Esophagus squamous epithelium (tissue), 5 donors: Measurements from ENCODE around the gene SERPINB8. TPM values are rescaled to one million over a fixed set of nuclear protein-coding genes. Genes with fewer than 3 reads are reported as not detected.

Experiments
- DNase-seq: peaks from one replicate; lab custom pipeline; 2025; lab: John Stamatoyannopoulos, UW
- H3K27ac ChIP-seq, 4 donors: fragments of 200-600 bp; sonication (generic); one replicate each; pipeline ENCODE4 v1.5.1; 2016 to 2019; ENCODE audit warnings: mild to moderate bottlenecking in 1 of 4
- H3K27me3 ChIP-seq, 4 donors: fragments of 200-600 bp; sonication (generic); 1 replicate in 3 of 4; 2 replicates in 1 of 4; pipeline versions ENCODE4 v1.5.1 to v1.6.0; 2017 to 2021; ENCODE audit warnings: antibody characterized with exemption in 1 of 4
- H3K36me3 ChIP-seq, 3 donors: fragments of 200-600 bp; sonication (generic); one replicate each; pipeline ENCODE4 v1.5.1; 2016 to 2019
- H3K4me1 ChIP-seq, 3 donors: fragments of 200-600 bp; sonication (generic); one replicate each; pipeline ENCODE4 v1.5.1; 2017 to 2019
- H3K4me3 ChIP-seq, 4 donors: fragments of 200-600 bp; sonication (generic); 1 replicate in 3 of 4; 2 replicates in 1 of 4; pipeline ENCODE4 v1.5.1; 2016 to 2019; ENCODE audit warnings: mild to moderate bottlenecking in 2 of 4, moderate library complexity in 1 of 4
- H3K9me3 ChIP-seq, 3 donors: fragments of 200-600 bp; sonication (generic); one replicate each; pipeline ENCODE4 v1.5.1; 2016 to 2019
- POLR2A ChIP-seq, 4 donors: fragments of 450-650 bp; IDR thresholded peaks; one replicate each; pipeline ENCODE4 v1.6.1; 2017; ENCODE audit warnings: antibody characterized with exemption in 4 of 4, mild to moderate bottlenecking in 4 of 4, moderate library complexity in 3 of 4
- WGBS, 2 donors: methylation state at CpG; one replicate each; pipeline ENCODE4 v1.1.5; 2018; 5-methylcytosine and 5-hydroxymethylcytosine counted together
- intact Hi-C: fragments of 100-400 bp; cut with DNase I; formaldehyde crosslinking; loops from one replicate; pipeline ENCODE4 v1.15.0; 2022
- total RNA-seq, 4 donors: library from RNA; depleted of rRNA; stranded (reverse); fragments of >200 nt; gene quantifications; one replicate each; pipeline ENCODE4 v1.1.0, GENCODE V29; 2016
- TF ChIP-seq, protein P1 (sequence below), 6 experiments: fragments of 450-650 bp in 4 of 6; fragments of 200-600 bp in 2 of 6; sonication (generic) in 2 of 6; IDR thresholded peaks; one replicate each; pipeline ENCODE4 v1.5.1; 2016 to 2019; ENCODE audit warnings: antibody characterized with exemption in 6 of 6, mild to moderate bottlenecking in 4 of 6, moderate library complexity in 4 of 6
- donor health status: DM: yes; HTN: yes; CAD: no.

The SERPINB8 gene
- total RNA-seq, 4 donors from 2014 or later, result 17.7 to 43.2 (median 34.2) TPM

DNA sequence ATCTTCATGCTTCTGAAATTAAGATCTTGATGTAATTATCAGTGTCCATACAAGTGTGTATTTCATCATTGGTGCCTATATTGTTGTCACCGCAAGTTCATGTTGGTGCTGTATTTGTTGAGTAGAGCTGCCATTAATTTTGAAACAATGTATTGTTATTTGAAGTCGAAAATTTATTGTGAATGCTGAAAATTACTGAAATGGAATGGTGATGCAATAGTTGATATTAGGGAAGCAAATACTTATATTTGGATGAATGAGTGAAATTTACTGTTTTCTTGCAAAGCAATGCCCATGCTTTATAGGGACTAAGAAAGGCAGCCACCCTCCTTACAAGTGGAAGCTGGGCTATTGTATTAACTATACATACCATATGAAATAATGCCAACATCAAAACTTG, 41.6 kb downstream of the SERPINB8 start:
- TF ChIP-seq, protein P1, sequence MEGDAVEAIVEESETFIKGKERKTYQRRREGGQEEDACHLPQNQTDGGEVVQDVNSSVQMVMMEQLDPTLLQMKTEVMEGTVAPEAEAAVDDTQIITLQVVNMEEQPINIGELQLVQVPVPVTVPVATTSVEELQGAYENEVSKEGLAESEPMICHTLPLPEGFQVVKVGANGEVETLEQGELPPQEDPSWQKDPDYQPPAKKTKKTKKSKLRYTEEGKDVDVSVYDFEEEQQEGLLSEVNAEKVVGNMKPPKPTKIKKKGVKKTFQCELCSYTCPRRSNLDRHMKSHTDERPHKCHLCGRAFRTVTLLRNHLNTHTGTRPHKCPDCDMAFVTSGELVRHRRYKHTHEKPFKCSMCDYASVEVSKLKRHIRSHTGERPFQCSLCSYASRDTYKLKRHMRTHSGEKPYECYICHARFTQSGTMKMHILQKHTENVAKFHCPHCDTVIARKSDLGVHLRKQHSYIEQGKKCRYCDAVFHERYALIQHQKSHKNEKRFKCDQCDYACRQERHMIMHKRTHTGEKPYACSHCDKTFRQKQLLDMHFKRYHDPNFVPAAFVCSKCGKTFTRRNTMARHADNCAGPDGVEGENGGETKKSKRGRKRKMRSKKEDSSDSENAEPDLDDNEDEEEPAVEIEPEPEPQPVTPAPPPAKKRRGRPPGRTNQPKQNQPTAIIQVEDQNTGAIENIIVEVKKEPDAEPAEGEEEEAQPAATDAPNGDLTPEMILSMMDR (IDR thresholded peaks at IDR 0.05), result no peak
- no peak for TF ChIP-seq POLR2A (IDR thresholded peaks at IDR 0.05)
- Histone ChIP-seq H3K4me3 (no peak overlapping the region), H3K9me3 (no peaks in the 10 kb centered on the region), H3K4me1 (no peaks in the 10 kb centered on the region), H3K27ac (no peak overlapping the region), H3K36me3 (no peaks in the 10 kb centered on the region), H3K27me3 (no peaks in the 10 kb centered on the region)
- intact Hi-C loops, result no loop called here
- no peak for DNase-seq
- 83% methylated on average over 2 of the region's 2 CpGs for WGBS, 2 donors

DNA sequence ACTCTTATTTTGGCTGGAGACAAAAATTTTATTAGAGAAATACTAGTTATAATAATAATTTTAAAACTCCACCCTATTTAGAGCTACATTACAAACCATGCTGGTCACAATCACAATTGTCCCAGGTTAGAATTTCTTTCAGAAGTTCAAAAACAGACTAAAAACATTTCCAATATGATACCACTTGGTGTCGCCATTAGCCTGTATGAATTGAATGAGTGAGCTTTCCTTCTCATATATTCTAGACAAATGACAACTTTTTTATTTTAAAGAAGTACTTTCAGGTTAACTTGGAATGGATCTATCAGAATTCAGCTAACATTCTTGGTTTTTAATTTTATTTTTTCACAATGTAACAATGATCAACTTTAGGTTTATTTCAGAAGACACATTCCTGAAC, 48.0 kb downstream of the SERPINB8 start:
- intact Hi-C loops, result no loop called here
- Histone ChIP-seq H3K36me3 (no peaks in the 10 kb centered on the region), H3K27me3 (no peaks in the 10 kb centered on the region), H3K4me3 (no peak overlapping the region), H3K27ac (no peak overlapping the region), H3K9me3 (no peaks in the 10 kb centered on the region), H3K4me1 (no peaks in the 10 kb centered on the region)
- TF ChIP-seq, protein P1 (IDR thresholded peaks at IDR 0.05), result peak in 3 of 6 experiments; percentile 28 to 50 (median 34)
- TF ChIP-seq POLR2A (IDR thresholded peaks at IDR 0.05), result no peak
- WGBS, 2 donors, result 6 to 14% methylated on average over 1 of the region's 1 CpG
- no peak for DNase-seq

DNA sequence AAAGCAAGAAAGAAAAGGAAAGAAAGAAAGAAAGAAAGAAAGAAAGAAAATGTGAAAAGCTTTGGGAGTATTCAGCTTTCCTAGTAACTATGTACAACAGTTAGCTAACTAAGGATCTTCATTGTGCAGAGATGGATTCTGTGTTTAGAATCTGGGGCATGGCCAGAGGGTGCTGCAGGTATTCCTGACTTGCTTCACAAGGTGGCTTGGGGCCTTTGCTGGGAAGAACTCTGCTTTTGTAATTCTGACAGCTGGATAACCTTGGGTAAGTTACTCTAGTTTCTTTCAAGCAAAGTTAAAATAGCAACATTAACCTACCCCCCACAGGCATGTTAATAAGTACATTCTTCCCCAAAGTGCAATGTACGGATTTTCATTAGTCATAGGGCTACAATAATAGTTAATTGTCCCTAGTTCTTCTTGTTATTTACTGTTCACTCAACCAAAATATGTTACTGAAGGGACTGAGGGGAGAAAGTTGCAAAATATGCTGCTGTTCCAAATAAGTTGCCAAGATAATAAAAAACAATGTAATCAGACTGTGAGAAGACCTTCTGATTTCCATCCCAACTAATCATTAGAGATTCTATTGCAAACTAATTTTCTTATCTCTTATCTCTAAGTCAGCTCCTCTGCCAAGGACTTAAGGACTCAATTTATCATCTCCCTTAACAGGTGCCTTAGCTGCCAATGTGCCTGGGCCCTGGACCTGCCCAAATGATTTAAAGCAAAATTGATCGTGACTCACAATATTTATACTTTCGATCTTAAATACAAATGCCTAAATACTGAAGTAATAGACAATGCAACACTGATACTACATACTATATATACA, 50.3 kb downstream of the SERPINB8 start:
- Histone ChIP-seq H3K36me3 (no peaks in the 10 kb centered on the region), H3K9me3 (no peaks in the 10 kb centered on the region), H3K4me3 (no peak overlapping the region), H3K27ac (no peak overlapping the region), H3K27me3 (no peaks in the 10 kb centered on the region), H3K4me1 (no peaks in the 10 kb centered on the region)
- DNase-seq, result no peak
- intact Hi-C loops, result no loop called here
- TF ChIP-seq, protein P1 (IDR thresholded peaks at IDR 0.05), result no peak
- no peak for TF ChIP-seq POLR2A (IDR thresholded peaks at IDR 0.05)
- WGBS, 2 donors, result 66 to 76% methylated on average over 3 of the region's 3 CpGs

DNA sequence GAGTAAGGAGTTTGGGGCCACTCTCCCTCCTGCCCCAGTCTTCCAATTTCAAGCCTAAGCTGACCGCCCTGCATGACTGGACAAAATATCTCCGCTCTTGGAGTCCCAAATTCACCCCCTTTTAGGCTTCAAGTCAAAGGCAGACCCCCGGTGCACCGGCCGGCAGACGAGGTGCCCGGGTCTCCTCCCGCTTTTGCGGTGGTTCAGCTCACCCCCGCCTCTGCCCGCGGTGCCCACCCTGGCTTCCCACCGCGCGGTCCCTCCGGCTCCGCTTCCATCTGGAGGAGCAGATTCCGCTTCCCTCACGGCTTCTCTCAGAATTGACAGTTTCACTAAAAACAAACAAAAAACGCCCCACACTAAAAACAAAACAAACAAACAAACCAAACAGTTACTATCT, 56.5 kb downstream of the SERPINB8 start:
- H3K9me3 ChIP-seq, result no peaks in the 10 kb centered on the region
- no peaks in the 10 kb centered on the region for H3K36me3 ChIP-seq
- no peak overlapping the region for H3K4me3 ChIP-seq
- peaks cover 0 to 5% (median 0%) of the 10 kb centered on the region in 4 donors for H3K27me3 ChIP-seq
- no peak for DNase-seq
- WGBS, 2 donors, result 64 to 91% methylated on average over 2 to 19 of the region's 20 CpGs
- no peaks in the 10 kb centered on the region for H3K4me1 ChIP-seq
- intact Hi-C loops, result no loop called here
- TF ChIP-seq, protein P1 (IDR thresholded peaks at IDR 0.05), result no peak
- TF ChIP-seq POLR2A (IDR thresholded peaks at IDR 0.05), result no peak
- no peak overlapping the region for H3K27ac ChIP-seq

DNA sequence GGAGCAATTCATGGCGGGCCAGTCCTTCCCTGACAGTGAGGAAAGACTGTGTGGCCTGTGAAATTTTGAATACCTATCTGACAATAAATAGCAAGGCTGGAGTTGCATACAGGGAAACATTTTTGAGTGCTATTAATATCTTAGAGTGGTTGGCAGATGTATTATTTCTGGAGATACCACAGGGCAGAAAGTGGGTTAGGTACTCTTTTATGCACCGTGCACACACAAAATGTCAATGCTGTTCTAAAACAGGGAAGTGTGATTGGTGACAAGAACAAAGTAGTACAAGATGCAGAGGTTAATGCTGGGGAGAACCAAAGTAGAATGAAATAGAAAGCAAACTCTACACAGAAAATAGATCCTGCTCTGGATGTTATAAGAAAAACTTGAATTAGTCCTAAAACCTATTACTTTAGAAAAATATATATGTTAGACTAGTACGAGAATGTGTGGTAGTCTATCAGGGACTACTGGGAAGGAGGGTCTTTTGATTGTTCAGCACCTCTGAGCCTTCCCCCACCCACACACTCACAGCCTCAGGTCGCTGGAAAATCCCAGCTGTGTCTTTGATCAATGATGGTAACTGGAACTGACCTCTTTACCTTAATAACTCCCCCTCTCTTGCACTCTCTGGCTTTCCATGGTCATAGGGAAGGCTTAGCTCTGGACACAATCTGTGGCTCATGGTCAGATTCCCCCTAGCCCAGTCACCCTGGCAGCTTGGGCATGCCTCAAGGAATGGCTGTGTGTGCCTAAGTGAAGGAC, 58.2 kb downstream of the SERPINB8 start:
- Histone ChIP-seq H3K9me3 (no peaks in the 10 kb centered on the region), H3K27ac (no peak overlapping the region), H3K36me3 (no peaks in the 10 kb centered on the region), H3K4me3 (no peak overlapping the region), H3K27me3 (peaks cover 0 to 5% (median 0%) of the 10 kb centered on the region in 4 donors), H3K4me1 (no peaks in the 10 kb centered on the region)
- intact Hi-C loops, result no loop called here
- WGBS, 2 donors, result 52 to 65% methylated on average over 4 of the region's 4 CpGs
- TF ChIP-seq, protein P1 (IDR thresholded peaks at IDR 0.05), result no peak
- TF ChIP-seq POLR2A (IDR thresholded peaks at IDR 0.05), result no peak
- no peak for DNase-seq
